ENCODE data around the gene PDHX.
"Not testable (repeated sequence)": the region's sequence is repeated elsewhere in the genome, so short reads cannot be mapped to it uniquely, and the experiment has no call there.

Gene PDHX

GRCh38 chr11:34913556-34913955, 2.9 kb upstream of the PDHX start:
- not testable (repeated sequence) for DNase-seq

GRCh38 chr11:34915136-34916014, 1.0 kb upstream of the PDHX start:
- no peak for DNase-seq

GRCh38 chr11:34916843-34917770, 689 bp downstream of the PDHX start:
- no peak for DNase-seq

DNA sequence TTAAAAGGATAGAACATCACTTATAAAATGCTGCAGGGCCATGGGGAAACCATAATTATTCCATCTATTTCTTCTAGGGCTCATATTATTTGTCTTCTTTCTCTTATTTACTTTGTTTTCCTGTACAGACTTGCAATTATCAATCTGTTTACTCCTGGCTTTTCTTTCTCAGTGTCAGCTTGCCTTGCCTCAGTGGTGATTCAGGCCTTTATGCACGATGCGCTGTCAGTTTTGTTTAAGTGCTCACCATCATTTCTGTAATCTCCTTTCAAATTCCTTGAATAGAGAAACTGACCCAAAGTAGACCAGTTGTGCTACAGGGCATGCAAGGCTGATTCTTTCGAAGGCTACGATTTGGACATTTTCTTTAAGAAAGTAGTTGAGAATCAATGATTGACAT, 4.7 kb downstream of the PDHX start:
- no peak for DNase-seq

GRCh38 chr11:34924714-34925113, 8.3 kb downstream of the PDHX start:
- DNase-seq: no peak

GRCh38 chr11:34926101-34926830, 9.8 kb downstream of the PDHX start:
- no peak for DNase-seq

- DNase-seq: no peak
Measured at GRCh38 chr11:34926831-34927132, 10.4 kb downstream of the PDHX start.

DNA sequence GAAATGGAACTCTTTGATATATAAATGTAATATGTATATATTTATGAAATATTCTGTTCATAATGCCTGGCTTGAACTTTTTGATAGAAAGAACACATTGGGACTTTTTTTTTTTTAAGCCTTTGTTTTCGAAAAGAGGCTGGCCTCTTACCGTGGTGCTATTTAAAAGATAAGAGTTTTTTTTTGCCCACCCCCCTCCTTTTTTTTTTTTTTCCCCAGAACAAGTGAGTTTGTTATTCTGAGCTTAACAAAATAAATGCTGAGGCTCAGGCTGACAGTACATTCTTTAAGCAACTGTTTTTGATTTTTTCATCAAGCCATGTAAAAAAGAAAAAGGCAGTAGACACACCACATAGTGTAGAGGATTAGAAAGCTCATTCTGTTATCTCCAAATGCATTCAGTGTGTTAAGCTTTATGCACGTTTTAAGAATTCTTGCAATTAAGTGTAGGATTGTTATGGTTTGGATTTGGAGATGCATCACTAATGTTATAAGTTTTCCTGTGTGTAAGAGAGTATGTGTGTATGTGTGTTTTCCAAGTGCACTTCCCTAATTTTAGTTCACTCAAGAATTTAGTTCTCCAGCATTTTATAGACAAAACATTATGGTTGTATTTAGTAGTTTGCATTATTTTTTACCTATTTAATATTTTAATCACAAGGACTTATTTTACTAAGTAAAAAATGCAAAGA, 12.0 kb downstream of the PDHX start:
- DNase-seq: no peak

DNA sequence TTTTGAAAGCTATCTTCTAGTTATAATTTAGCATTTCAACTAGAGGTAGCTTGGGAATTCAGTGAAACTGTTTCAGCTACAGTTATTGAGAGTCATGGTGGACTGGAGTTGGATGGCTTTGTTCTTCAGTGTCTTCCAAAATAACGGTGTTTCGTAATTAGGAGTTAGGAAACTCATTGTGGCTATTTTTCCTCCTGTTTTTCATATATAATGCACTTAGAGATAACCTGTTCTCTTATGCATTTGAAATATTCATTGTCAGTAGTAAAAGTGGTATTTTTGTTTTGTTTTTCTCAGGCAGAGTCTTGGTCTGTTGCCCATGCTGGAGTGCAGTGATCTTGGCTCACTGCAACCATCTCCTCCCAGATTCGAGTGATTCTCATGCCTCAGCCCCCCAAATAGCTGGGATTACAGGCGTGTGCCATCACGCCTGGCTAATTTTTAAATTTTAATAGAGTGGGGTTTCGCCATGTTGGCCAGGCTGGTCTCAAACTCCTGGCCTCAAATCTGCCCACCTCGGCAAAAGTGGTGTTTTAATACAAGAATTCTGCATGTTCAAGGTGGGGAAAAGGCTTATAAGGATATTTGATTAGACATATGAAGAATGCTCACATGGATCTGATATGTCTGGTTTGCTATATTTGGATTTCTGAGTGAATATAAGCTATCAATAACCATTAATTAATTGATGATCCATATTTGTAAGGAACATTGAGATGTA, 12.7 kb downstream of the PDHX start:
- no peak for DNase-seq

- no peak for DNase-seq
Measured at GRCh38 chr11:34929794-34930763, 13.7 kb downstream of the PDHX start.

- no peak for DNase-seq
Measured at GRCh38 chr11:34936945-34937629, 20.7 kb downstream of the PDHX start.

GRCh38 chr11:34938611-34939010, 22.2 kb downstream of the PDHX start:
- DNase-seq: no peak

GRCh38 chr11:34940026-34940677, 23.7 kb downstream of the PDHX start:
- no peak for DNase-seq

GRCh38 chr11:34941688-34942087, 25.3 kb downstream of the PDHX start:
- DNase-seq: no peak

DNA sequence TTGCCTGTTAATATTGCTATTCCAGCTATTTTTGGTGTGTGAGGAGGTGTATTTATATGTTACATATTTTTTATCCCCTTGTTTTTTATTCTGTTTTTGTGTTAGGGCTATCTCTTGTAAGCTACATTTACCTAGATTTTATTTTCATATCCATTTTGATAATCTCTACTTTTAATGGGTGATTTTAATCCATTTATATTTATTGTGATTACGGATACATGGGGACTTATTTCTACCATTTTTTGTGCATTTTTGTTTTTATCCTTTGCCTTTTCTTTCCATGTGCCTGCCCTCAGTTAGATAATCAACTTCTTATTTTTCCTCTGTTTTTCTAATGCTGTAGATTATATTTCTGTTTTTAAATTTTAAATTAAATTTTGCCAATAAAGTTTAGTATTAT, 28.3 kb downstream of the PDHX start:
- DNase-seq: no peak

GRCh38 chr11:34948696-34949095, 32.3 kb downstream of the PDHX start:
- no peak for DNase-seq

DNA sequence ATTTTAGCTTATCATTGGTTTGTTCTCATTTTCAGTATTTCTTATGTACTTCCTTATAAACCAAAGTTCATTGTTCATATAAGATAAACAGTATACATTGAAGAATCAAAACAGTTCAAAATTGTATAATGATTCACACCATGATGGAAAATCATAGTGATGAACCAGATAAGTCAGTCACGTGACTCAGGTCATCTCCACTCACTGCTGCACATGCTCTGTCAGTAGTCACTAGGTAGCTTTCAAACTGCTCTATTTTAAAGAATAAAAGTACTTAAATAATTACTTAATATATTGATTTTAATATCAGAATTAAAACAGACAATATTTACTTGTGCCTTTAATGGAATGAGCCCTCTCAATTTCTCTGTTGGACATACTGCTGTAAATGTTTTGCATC, 37.5 kb downstream of the PDHX start:
- DNase-seq: no peak

DNA sequence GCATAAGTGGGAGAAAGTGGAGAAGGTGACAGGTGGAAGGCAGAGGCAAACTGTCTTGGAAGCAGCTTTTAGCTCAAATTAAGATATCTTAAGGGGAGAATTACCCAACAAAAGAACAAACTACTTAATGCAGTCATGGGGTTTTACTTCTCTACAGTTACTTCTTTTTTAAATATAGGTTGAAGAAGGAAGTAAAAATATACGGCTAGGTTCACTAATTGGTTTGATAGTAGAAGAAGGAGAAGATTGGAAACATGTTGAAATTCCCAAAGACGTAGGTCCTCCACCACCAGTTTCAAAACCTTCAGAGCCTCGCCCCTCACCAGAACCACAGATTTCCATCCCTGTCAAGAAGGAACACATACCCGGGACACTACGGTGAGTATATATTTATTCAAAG, 40.8 kb downstream of the PDHX start:
- DNase-seq: no peak

DNA sequence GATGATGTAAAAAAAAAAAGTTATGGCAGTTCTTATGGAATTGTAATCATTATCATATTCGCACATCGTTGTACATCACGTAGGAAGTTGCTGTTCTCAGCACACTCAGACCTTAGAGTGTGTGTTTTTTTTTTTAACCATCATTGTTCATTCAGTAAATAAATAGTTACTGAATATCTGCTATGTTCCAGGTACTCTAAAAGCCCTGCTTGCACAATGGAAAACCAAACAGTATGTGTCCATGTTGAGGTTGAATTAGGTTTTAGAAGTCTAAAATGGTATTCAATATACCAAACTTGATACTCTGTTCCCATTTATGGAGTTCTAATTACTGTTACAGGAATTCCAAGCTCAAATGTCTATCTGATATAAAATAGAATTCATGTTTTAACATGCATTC, 41.2 kb downstream of the PDHX start:
- DNase-seq: no peak

DNA sequence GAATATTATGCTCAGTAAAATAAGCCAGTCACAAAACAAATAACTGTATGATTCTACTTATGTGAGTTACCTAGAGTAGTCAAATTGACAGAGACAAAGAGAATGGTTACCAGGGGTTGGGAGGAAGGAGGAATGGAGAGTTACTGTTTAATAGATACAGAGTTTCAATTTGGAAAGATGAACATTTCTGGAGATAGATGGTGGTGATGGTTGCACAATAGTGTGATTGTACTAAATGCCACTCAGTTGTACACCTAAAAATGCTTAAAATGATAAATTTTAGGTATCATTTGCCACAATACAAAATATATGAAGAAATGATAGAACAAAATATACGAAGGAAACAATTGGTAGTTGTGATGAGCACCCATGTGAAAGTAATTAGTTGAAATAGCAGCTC, 43.4 kb downstream of the PDHX start:
- DNase-seq: no peak
